ENCODE results near the gene PIGN.

- no peak for TF ChIP-seq ARNT (IDR thresholded peaks at IDR 0.05)
- no peak for TF ChIP-seq FOXK2 (IDR thresholded peaks at IDR 0.05)
- no peak for TF ChIP-seq SUZ12 (IDR thresholded peaks at IDR 0.05)
These were observed 142.3 kb downstream of the PIGN start for GRCh38 chr18:62044490-62045000.
